ENCODE data around the gene PANK4. TPM values are rescaled to one million over a fixed set of nuclear protein-coding genes. Genes with fewer than 3 reads are reported as not detected.
A peak's percentile ranks its signal among the peaks of the same experiment; 100 is the strongest.

PANK4 gene
- total and polyA plus RNA-seq, 9 of the 15 experiments (the other 6 are each of a cell fraction or from before 2014, with no cell fraction given): 0.93 to 55.6 (median 31.5) TPM

DNA sequence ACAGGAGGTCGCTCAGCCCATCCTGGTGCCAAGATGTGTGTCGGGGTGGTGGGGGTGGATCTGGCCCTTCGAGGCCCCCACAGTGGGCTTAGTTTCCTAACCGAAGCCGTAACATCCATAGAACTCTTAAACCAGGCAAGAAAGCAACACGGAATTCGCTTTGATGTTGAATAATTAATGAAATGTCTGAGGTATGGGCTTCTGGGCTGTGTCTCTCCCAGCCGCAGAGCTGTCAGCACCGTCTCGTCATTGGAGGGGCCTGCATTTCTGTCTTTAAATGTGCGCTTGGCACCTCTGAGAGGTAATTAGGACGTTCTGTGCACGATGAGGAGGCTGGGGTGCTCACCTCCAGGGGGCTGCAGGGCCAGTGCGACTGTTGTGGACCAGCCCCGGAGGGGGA is 63.6 kb downstream of the PANK4 start:
- H3K4me1 ChIP-seq (replicated peaks in 1 of 2; ENCODE audit: control insufficient read depth in 2 of 2, insufficient read depth in 2 of 2, low read length in 2 of 2): peaks cover 0 to 50% of the 10 kb centered on the region in 2 experiments; a peak in 2 of 5 replicates
- peaks cover 25% of the 10 kb centered on the region for H4K20me1 ChIP-seq (replicated peaks; ENCODE audit: control insufficient read depth, insufficient read depth, low read length)
- no peak for ATAC-seq
- no peaks in the 10 kb centered on the region for H3K9me1 ChIP-seq (ENCODE audit: control insufficient read depth, insufficient read depth, low read length)
- no peaks in the 10 kb centered on the region for H3K36me3 ChIP-seq (ENCODE audit: control insufficient read depth, insufficient read depth, low read length)
- peak overlapping the region in 1 of 2 experiments; percentile 11; a peak in 1 of 4 replicates for H3K9ac ChIP-seq (ENCODE audit: insufficient read depth in 1 of 2, low read depth in 2 of 2, low read length in 2 of 2)
- TF ChIP-seq JUND (IDR thresholded peaks at IDR 0.05; ENCODE audit: borderline replicate concordance, low read depth, low read length) (no peak), JUND (tag; IDR thresholded peaks at IDR 0.05; ENCODE audit: borderline replicate concordance, low read depth, low read length) (no peak), NKRF (IDR thresholded peaks at IDR 0.05; ENCODE audit: borderline replicate concordance) (no peak), TBL1XR1 (IDR thresholded peaks at IDR 0.05; ENCODE audit: low read length in 2 of 2) (no peak), KDM5B (IDR thresholded peaks at IDR 0.05; ENCODE audit: insufficient replicate concordance, low read depth, low read length) (no peak), GABPB1 (CRISPR knock-in tag; IDR thresholded peaks at IDR 0.05) (no peak), NBN (IDR thresholded peaks at IDR 0.05; ENCODE audit: low read depth) (no peak), TRIM28 (IDR thresholded peaks at IDR 0.05) (no peak), ZNF431 (CRISPR knock-in tag; IDR thresholded peaks at IDR 0.05) (no peak), TEAD4 (IDR thresholded peaks at IDR 0.05; ENCODE audit: low read length) (no peak), TEAD4 (CRISPR knock-in tag; IDR thresholded peaks at IDR 0.05; ENCODE audit: borderline replicate concordance) (no peak), SRSF1 (IDR thresholded peaks at IDR 0.05; ENCODE audit: low read depth, low read length) (no peak)
- TF ChIP-seq, protein P1, sequence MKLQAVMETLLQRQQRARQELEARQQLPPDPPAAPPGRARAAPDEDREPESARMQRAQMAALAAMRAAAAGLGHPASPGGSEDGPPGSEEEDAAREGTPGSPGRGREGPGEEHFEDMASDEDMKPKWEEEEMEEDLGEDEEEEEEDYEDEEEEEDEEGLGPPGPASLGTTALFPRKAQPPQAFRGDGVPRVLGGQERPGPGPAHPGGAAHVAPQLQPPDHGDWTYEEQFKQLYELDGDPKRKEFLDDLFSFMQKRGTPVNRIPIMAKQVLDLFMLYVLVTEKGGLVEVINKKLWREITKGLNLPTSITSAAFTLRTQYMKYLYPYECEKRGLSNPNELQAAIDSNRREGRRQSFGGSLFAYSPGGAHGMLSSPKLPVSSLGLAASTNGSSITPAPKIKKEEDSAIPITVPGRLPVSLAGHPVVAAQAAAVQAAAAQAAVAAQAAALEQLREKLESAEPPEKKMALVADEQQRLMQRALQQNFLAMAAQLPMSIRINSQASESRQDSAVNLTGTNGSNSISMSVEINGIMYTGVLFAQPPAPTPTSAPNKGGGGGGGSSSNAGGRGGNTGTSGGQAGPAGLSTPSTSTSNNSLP (IDR thresholded peaks at IDR 0.05; ENCODE audit: borderline replicate concordance, low read depth, low read length): no peak
- no peak for FAIRE-seq
- DNase-seq (ENCODE audit: extremely low read depth in 1 of 4, low spot score in 3 of 4): no peak
- WGBS (ENCODE audit: insufficient coverage, low coverage, missing lambda C conversion rate): 1% methylated on average over 15 of the region's 15 CpGs
- H3K4me3 ChIP-seq: no peak overlapping the region
- no peak overlapping the region for H2AFZ ChIP-seq (ENCODE audit: low read depth, low read length)
- ChIA-PET POLR2A (no interaction called here), CTCF (ENCODE audit: low intra/inter-chr PET ratio) (no interaction called here)
- H3K27me3 ChIP-seq (ENCODE audit: control insufficient read depth in 2 of 2, insufficient read depth in 2 of 2, low read length in 2 of 2): peaks cover 5 to 62% of the 10 kb centered on the region in 2 experiments; a peak in 3 of 5 replicates
- no peak overlapping the region for H3K27ac ChIP-seq (ENCODE audit: extremely low read depth, low read depth, low read length)
- in situ Hi-C loops (cut with MboI) (no loop called here), intact Hi-C loops (cut with micrococcal nuclease) (no loop called here)
- H3K79me2 ChIP-seq (ENCODE audit: control insufficient read depth, insufficient read depth, low read length): no peaks in the 10 kb centered on the region
- no peaks in the 10 kb centered on the region for H3K9me3 ChIP-seq (replicated peaks; ENCODE audit: control insufficient read depth, insufficient read depth, low read depth, low read length)
- H3K4me2 ChIP-seq (ENCODE audit: insufficient read depth, low read length): no peak overlapping the region
- no TSS peak for BruUV-seq (replicated peaks)
